H9 (cell line): Measurements from ENCODE around the gene NCK1. TPM values are rescaled to one million over a fixed set of nuclear protein-coding genes. Genes with fewer than 3 reads are reported as not detected.

Experiments
- DNase-seq: peaks from one replicate; pipeline ENCODE4 v3.0.0-alpha.2; 2017
- H2AFZ ChIP-seq: one replicate; pipeline ENCODE4 v1.6.1; 2013; ENCODE audit warnings: mild to moderate bottlenecking, low read length, control low read depth, moderate library complexity
- H2AK5ac ChIP-seq: 2 replicates; pipeline ENCODE4 v1.6.1; 2013; ENCODE audit warnings: low read length, control low read depth, mixed read lengths; ENCODE audit not compliant: insufficient read length
- H2BK120ac ChIP-seq: one replicate; pipeline ENCODE4 v1.6.1; 2013; ENCODE audit warnings: low read depth, mild to moderate bottlenecking, low read length, control low read depth, inconsistent platforms; ENCODE audit not compliant: poor library complexity, severe bottlenecking
- H2BK12ac ChIP-seq: 2 replicates; pipeline ENCODE4 v1.6.1; 2013; ENCODE audit warnings: low read length, control low read depth, mixed read lengths, low read depth; ENCODE audit not compliant: insufficient read length
- H2BK15ac ChIP-seq: 2 replicates; pipeline ENCODE4 v1.6.1; 2013; ENCODE audit warnings: low read depth, low read length, control low read depth
- H2BK20ac ChIP-seq: one replicate; pipeline ENCODE4 v1.6.1; 2013; ENCODE audit warnings: low read depth, mild to moderate bottlenecking, low read length, control low read depth, inconsistent platforms; ENCODE audit not compliant: poor library complexity, severe bottlenecking
- H2BK5ac ChIP-seq: 2 replicates; pipeline ENCODE4 v1.6.1; 2013; ENCODE audit warnings: low read length, control low read depth, mixed read lengths; ENCODE audit not compliant: insufficient read length
- H3K14ac ChIP-seq: 2 replicates; pipeline ENCODE4 v1.6.1; 2013; ENCODE audit warnings: low read length, control low read depth; ENCODE audit not compliant: insufficient read depth
- H3K18ac ChIP-seq: 2 replicates; pipeline ENCODE4 v1.6.1; 2013; ENCODE audit warnings: low read depth, mild to moderate bottlenecking, mixed read lengths, low read length, control low read depth; ENCODE audit not compliant: insufficient read length
- H3K23ac ChIP-seq: 2 replicates; pipeline ENCODE4 v1.6.1; 2013; ENCODE audit warnings: low read length, control low read depth, mixed read lengths, low read depth; ENCODE audit not compliant: insufficient read length
- H3K23me2 ChIP-seq: 2 replicates; pipeline ENCODE4 v1.6.1; 2013; ENCODE audit warnings: low read depth, mild to moderate bottlenecking, mixed read lengths, low read length, control low read depth; ENCODE audit not compliant: insufficient read length, poor library complexity, severe bottlenecking
- H3K27ac ChIP-seq: 2 replicates; pipeline ENCODE4 v1.5.1; 2013; ENCODE audit warnings: low read length, control low read depth, mixed read lengths, low read depth; ENCODE audit not compliant: insufficient read length
- H3K27me3 ChIP-seq: 2 replicates; pipeline ENCODE4 v1.6.1; 2013; ENCODE audit warnings: low read length, control low read depth, inconsistent platforms; ENCODE audit not compliant: insufficient read depth
- H3K4ac ChIP-seq: 2 replicates; pipeline ENCODE4 v1.6.1; 2013; ENCODE audit warnings: low read depth, mild to moderate bottlenecking, control low read depth, inconsistent platforms, low read length, moderate library complexity
- H3K4me1 ChIP-seq: 2 replicates; pipeline ENCODE4 v1.6.1; 2013; ENCODE audit warnings: low read length, control low read depth, inconsistent platforms; ENCODE audit not compliant: insufficient read depth
- H3K4me2 ChIP-seq: 2 replicates; pipeline ENCODE4 v1.6.1; 2013; ENCODE audit warnings: low read length, control low read depth, mixed read lengths; ENCODE audit not compliant: insufficient read length, insufficient read depth
- H3K56ac ChIP-seq: 2 replicates; pipeline ENCODE4 v1.6.1; 2013; ENCODE audit warnings: low read depth, mild to moderate bottlenecking, mixed read lengths, low read length, control low read depth; ENCODE audit not compliant: insufficient read length
- H3K79me1 ChIP-seq: 2 replicates; pipeline ENCODE4 v1.6.1; 2013; ENCODE audit warnings: low read depth, mild to moderate bottlenecking, moderate library complexity, low read length, control low read depth, inconsistent platforms; ENCODE audit not compliant: insufficient read depth, poor library complexity, severe bottlenecking
- H3K79me2 ChIP-seq: 2 replicates; pipeline ENCODE4 v1.6.1; 2013; ENCODE audit warnings: low read length, control low read depth, inconsistent platforms; ENCODE audit not compliant: insufficient read depth
- H3K9ac ChIP-seq: 2 replicates; pipeline ENCODE4 v1.6.1; 2013; ENCODE audit warnings: low read length, control low read depth, mixed read lengths; ENCODE audit not compliant: insufficient read length; ENCODE audit errors: extremely low read depth
- H3K9me3 ChIP-seq: one replicate; pipeline ENCODE4 v1.6.1; 2013; ENCODE audit warnings: low read depth, low read length, inconsistent platforms; ENCODE audit not compliant: control insufficient read depth
- H3T11ph ChIP-seq: one replicate; pipeline ENCODE4 v1.6.1; 2013; ENCODE audit warnings: mild to moderate bottlenecking, low read length, control low read depth, inconsistent platforms
- H4K20me1 ChIP-seq: one replicate; pipeline ENCODE4 v1.6.1; 2013; ENCODE audit not compliant: control insufficient read depth, insufficient read length, insufficient read depth
- H4K5ac ChIP-seq: 2 replicates; pipeline ENCODE4 v1.6.1; 2013; ENCODE audit warnings: low read depth, mild to moderate bottlenecking, mixed read lengths, low read length, control low read depth; ENCODE audit not compliant: insufficient read length
- H4K8ac ChIP-seq: replicated peaks from 2 replicates; pipeline ENCODE4 v1.6.1; 2013; ENCODE audit warnings: low read length, control low read depth, mixed read lengths, low read depth; ENCODE audit not compliant: insufficient read length
- H4K91ac ChIP-seq: 2 replicates; pipeline ENCODE4 v1.6.1; 2013; ENCODE audit warnings: low read depth, mild to moderate bottlenecking, moderate library complexity, mixed read lengths, low read length, control low read depth; ENCODE audit not compliant: insufficient read length
- H3K27ac Mint-ChIP-seq, 3 experiments: 2 replicates in 2 of 3; 3 replicates in 1 of 3; pipeline ENCODE4 v1.8.0; 2020 to 2021; ENCODE audit warnings: mixed read lengths in 3 of 3, mild to moderate bottlenecking in 1 of 3, moderate library complexity in 1 of 3
- H3K27me3 Mint-ChIP-seq: 2 replicates; pipeline ENCODE4 v1.8.0; 2021; ENCODE audit warnings: low read depth, mild to moderate bottlenecking, moderate library complexity, mixed read lengths
- H3K36me3 Mint-ChIP-seq, 3 experiments: 2 replicates in 2 of 3; 3 replicates in 1 of 3; pipeline ENCODE4 v1.8.0; 2020 to 2021; ENCODE audit warnings: low read depth in 3 of 3, mixed read lengths in 3 of 3; ENCODE audit not compliant: insufficient read depth in 1 of 3
- H3K4me1 Mint-ChIP-seq, 2 experiments: 2 replicates each; pipeline ENCODE4 v1.8.0; 2020; ENCODE audit warnings: mixed read lengths in 2 of 2
- H3K4me3 Mint-ChIP-seq, 2 experiments: 2 replicates in 1 of 2; 3 replicates in 1 of 2; pipeline ENCODE4 v1.8.0; 2020 to 2021; ENCODE audit warnings: mild to moderate bottlenecking in 2 of 2, mixed read lengths in 2 of 2, moderate library complexity in 1 of 2
- H3K9me3 Mint-ChIP-seq, 2 experiments: 2 replicates in 1 of 2; 3 replicates in 1 of 2; pipeline ENCODE4 v1.8.0; 2020; ENCODE audit warnings: mild to moderate bottlenecking in 2 of 2, mixed read lengths in 2 of 2, moderate library complexity in 1 of 2
- CTCF ChIP-seq: fragments of 200-600 bp; sonication (generic); conservative IDR thresholded peaks from 3 replicates; pipeline ENCODE4 v1.8.0; 2021; ENCODE audit warnings: antibody characterized with exemption, mild to moderate bottlenecking
- total RNA-seq: library from RNA; stranded (reverse); gene quantifications from 2 replicates; pipeline ENCODE4 v1.2.1, GENCODE V29; 2021

Gene NCK1
- total RNA-seq, 1 experiment from 2014 or later: 26.4 TPM

- H3K27ac Mint-ChIP-seq: peak overlapping the region in 2 of 3 experiments; percentile 12 to 46; a peak in 4 of 7 replicates
- no peak overlapping the region for H2BK5ac ChIP-seq
Observed at GRCh38 chr3:136839556-136839931, 22.5 kb upstream of the NCK1 start.

More at GRCh38 chr3:136839556-136839931, 22.5 kb upstream of the NCK1 start:
- Histone ChIP-seq H2BK120ac (no peak overlapping the region), H3K9ac (no peak overlapping the region), H2AK5ac (no peak overlapping the region), H2BK12ac (no peak overlapping the region), H3T11ph (no peak overlapping the region), H3K27me3 (no peaks in the 10 kb centered on the region), H3K56ac (no peak overlapping the region), H3K4me1 (peaks cover 4% of the 10 kb centered on the region; the same call in 1 of the 2 replicates), H4K91ac (no peak overlapping the region), H3K4me2 (no peak overlapping the region), H4K8ac (no peak overlapping the region), H3K23me2 (no peaks in the 10 kb centered on the region), H3K14ac (no peak overlapping the region), H3K4ac (no peak overlapping the region), H2BK20ac (no peak overlapping the region), H4K20me1 (no peaks in the 10 kb centered on the region), H2BK15ac (no peak overlapping the region), H3K9me3 (no peaks in the 10 kb centered on the region), H3K18ac (no peak overlapping the region), H2AFZ (no peak overlapping the region), H3K79me1 (peaks cover 3% of the 10 kb centered on the region), H3K27ac (no peak overlapping the region), H3K23ac (no peak overlapping the region), H3K79me2 (no peaks in the 10 kb centered on the region), H4K5ac (no peak overlapping the region)
- TF ChIP-seq CTCF: no peak
- Mint-ChIP-seq H3K27me3 (no peaks in the 10 kb centered on the region), H3K9me3 (no peaks in the 10 kb centered on the region), H3K4me3 (no peak overlapping the region), H3K36me3 (peaks cover 14 to 26% (median 15%) of the 10 kb centered on the region in 3 experiments; a peak in 6 of 7 replicates), H3K4me1 (peaks cover 17 to 23% of the 10 kb centered on the region in 2 experiments)
- no peak for DNase-seq
